GM18526 (cell line): ENCODE results near the gene PRRT2.

ENCODE experiments used
- POLR2A ChIP-seq: IDR thresholded peaks from 3 replicates; pipeline ENCODE4 v1.6.1; 2011; ENCODE audit not compliant: insufficient read length; ENCODE audit errors: extremely low read depth

The PRRT2 gene

DNA sequence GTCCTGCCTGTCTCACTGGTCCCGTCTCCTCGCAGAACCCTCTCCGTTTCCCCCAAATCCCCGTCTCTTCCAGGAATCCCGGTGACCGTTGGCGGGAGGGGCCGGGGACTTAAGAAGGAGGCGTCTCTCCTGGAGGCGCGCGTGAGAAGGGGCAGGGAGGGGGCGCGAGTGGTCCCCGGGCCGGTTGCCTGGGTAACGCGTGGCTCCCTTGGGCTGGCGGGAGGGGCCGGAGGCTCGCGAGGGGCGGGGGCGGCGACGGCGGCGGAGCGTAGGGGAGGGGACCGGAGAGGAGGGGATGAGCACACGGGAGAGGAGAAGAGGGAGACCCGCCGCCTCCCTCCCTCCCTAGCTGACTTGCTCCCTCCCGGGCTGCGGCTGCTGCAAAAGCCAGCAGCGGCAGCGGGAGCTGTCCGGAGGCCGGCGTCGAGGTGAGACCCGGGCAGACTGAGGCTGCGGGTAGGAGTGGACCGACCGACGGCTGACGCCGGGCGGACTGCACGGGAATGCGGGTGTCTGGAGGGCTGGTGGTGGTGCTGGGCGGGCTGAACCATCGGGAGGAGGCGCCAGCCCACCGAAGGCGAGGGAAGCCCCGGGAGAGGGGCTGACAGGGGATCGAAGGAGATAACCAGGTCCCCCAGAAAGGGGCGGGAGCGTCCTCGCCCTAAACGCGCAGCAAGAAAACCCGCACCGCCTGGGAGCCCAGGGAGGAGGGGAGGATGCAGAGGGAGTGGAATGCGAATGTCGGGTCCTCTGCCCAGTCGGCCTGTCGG lies at the start of gene PRRT2:
TSS of gene PRRT2 (plus strand) at position 298 of the 770 bp plus-strand sequence. CDS start 862 bp downstream, outside the sequence.
- no peak for TF ChIP-seq POLR2A

DNA sequence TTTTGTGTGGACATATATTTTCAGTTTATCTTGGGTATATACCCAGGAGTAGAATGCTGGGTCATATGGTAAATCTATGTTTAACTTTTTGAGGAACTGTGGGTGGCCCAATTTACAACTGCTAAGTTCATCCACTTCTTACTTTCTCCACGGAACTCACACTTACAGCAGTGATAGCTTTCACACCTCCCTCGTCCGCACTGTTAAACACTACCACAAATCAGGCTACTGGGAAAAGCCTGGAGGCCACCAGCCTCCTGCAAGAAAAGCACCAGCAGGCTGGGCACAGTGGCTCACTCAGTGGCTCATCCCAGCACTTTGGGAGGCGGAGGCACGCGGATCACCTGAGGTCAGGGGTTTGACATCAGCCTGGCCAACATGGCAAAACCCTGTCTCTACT lies 48.7 kb upstream of the PRRT2 start:
- TF ChIP-seq POLR2A: no peak

DNA sequence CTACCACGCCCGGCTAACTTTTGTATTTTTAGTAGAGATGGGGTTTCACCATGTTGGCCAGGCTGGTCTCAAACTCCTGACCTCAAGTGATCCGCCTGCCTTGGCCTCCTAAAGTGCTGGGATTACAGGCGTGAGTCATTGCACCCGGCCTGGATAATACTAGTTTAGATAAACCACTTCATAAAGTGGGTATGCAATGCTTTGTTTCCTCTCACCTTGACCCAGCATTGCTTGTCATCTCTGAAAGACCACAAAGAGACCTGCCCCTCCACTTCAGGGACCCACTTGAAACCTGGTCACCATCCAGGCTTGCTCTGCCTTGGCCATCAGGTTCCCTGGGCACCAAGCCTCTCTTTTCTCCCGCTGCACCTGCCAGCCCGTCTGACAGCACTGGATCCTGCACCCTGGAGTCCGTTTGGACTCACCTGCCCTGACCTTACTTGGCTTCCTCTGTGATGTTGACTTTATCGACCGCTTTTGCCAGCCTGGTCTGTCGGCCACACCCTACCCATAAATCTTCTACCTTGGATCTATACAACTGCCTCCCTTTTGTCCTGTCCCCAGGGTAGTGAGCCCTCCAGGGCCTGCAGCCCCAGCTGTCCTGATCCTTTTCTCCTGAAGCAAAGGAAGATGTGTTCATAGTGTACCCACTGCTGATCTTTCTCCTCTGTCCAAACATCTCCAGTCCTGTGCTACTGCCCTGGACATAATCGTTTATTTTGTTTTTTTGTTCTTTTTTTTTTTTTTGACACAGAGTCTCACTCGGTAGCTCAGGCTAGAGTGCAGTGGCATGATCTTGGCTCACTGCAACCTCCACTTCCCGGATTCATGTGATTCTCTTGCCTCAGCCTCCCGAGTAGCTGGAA lies 46.6 kb upstream of the PRRT2 start:
- no peak for TF ChIP-seq POLR2A

DNA sequence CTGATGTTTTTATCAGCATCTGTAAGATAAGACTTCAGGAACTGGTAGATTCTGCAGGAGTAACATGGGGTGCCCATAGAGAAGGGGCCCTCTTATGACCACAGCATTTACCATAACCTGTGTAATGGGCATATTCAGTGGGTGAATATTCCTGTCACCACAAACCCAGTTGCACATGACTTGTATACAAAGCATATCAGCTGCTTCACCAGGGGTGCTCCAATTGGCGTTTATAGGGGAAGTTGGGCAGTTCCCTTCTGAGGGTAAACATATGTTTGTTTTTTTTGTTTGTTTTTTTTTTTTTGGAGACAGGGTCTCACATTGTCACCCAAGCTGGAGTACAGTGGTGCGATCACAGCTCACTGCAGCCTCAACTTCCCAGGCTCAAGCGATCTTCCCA lies 45.4 kb upstream of the PRRT2 start:
- no peak for TF ChIP-seq POLR2A

DNA sequence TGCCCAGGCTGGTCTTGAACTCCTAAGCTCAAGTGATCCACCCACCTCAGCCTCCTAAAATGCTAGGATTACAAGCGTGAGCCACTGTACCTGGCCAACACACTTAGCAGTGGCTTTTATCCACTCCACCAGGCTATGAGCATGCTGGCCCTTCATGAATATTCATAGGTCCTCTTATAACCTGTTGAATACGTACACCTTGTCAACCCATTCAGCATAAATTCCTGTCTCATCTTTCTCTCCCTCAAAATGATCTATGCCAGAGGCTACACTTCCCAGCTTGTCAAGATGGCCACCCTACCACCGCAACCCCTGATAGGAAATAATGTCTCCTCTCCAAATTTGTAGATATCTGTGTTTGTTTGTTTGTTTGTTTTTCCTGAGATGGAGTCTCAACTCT lies 44.9 kb upstream of the PRRT2 start:
- no peak for TF ChIP-seq POLR2A

DNA sequence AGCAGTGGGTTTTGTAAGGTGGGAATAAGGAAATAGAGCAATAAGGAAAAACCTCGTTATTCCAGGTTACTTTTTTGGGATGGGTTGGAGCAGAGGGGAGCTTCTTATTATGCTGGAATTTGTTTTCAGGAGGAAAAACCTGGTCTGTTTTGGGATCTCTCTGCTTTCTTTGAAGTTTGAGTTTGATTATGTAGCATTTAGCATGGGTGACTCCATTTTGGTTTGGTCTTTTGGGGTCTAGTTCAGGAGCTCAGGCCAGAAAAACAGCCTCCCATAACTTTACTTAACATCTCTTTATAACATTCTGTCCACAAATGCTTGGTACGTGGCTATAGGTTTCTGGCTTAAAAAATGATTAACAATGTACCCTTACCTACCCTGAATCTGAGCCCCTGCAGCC lies 42.5 kb upstream of the PRRT2 start:
- no peak for TF ChIP-seq POLR2A

DNA sequence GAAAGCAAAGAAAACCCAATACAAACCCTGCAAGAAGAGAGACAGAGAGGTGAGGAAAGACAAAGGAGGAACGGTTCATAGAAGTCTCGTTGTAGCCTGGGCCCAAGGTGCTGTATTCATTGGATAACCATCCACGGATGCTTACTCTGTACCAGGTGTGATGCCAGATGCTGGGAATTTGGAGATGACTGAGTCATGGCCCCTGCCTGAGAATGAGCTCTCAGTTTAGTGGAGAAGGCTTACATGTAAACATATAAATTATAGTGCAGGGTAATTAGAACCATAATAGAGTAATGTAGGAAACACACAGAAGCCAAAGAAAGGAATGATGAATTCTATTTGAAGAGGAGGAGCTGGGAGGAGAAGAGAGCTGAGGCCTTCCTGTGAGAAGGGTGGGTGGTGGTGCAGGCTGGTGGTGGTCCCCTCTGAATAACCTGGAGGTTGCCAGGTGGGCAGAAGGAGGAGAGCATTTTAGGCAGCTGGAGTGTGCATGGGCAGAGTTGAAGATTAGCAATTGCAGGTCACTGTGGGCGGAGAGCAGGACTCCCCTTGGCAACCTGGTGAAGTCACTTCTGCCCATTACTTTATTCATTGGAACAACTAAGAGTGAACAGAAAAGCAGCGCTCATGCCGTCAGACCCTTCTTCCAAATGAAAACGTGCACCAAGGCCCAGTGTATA lies 41.6 kb upstream of the PRRT2 start:
- no peak for TF ChIP-seq POLR2A

DNA sequence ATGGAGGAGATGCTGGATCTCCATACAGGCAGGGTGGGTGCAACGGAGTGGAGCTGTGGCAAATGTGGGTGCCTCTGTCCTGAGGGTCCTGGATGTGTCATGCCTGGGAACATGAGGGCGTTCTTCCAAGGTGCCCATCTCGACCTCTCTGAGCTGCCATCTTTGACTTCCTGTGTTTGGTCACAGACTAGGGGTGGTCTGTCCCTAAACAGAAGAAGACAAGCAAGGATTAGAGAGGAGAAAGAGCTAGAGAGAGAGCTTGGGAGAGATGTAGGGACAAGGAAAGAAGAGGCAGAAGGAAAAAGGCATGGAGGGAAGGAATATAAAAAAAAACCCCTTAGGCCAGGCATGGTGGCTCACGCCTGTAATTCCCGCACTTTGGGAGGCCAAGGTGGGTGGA lies 37.3 kb upstream of the PRRT2 start:
- no peak for TF ChIP-seq POLR2A

DNA sequence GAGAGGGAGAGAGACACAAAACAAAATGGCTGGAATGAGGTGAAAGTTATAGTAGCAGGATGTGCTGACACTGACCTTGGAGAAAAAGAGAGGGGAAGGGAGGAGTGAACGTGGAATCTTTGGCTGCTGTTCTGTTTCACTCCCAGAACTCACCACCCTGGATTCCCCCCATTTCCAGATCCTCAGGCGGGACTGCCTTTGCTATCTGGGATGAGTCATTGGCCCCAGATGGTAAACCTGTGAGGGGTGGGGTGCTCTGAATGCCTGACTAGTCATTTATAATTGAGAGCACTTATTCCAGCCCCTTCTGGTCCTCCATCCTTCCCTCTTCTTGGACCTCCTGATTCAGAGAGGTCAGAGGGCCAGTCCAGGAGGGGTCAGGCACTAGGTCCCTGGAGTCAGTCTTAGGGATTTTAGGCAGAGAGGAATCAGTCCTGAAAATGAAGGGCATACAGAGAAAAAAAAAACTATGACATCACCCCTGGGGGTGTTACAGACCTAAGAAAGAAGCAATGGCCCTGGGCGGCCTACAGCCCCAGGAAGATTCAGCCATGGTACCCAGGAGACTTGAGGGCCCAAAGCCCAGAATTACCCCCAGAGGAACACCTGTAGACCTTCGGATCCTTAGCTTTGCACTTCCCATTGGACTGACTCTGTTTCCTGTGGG lies 36.1 kb upstream of the PRRT2 start:
- TF ChIP-seq POLR2A: no peak

DNA sequence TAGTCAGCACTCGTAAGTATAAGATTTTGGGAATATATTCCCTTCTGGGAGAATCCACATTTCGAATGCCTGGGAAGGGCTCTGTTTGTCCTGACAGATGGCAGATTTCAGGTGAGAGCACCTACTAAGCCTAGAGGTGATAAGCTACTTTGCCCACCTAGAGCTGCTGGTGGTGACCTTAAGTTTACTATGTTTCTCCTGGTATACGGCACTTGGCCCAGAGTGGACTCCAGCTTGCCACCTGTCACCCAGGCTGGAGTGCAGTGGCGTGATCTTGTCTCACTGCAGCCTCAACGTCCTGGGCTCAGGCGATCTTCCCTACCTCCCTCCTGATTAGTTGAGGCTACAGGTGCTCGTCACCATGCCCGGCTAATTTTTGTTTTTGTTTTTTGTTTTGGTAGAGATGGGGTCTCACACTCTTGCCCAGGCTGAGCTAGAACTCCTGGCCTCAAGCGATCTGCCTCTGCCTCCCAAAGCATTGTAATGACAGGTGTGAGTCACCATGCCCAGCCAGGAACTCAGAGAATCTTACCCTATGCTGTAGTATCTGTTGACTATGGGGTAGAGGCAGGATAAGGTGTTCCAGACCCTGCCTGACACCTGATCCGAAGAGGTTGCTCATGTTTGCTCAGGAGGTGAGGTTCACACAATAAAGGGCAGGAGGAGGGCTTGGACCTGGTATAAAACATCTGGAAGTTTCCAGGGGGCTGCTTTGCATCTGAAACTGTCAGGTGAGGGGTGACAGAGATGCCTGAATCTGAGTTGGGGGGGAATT lies 34.2 kb upstream of the PRRT2 start, which contains the start of gene ZG16:
TSS of gene ZG16 (plus strand) at position 681 of the 775 bp plus-strand sequence. CDS start 1,011 bp downstream, outside the sequence.
- TF ChIP-seq POLR2A: no peak

DNA sequence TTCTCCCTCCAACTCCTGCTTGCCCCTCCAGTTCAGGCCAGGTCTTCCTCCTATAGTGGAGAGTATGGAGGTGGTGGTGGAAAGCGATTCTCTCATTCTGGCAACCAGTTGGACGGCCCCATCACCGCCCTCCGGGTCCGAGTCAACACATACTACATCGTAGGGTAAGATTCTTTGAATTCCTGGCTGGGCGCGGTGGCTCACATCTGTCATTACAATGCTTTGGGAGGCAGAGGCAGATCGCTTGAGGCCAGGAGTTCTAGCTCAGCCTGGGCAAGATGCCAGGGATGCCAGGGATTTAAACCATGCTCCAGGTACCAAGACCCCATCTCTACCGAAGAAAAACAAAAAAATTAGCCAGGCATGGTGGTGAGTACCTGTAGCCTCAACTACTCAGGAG lies 32.5 kb upstream of the PRRT2 start:
- no peak for TF ChIP-seq POLR2A

DNA sequence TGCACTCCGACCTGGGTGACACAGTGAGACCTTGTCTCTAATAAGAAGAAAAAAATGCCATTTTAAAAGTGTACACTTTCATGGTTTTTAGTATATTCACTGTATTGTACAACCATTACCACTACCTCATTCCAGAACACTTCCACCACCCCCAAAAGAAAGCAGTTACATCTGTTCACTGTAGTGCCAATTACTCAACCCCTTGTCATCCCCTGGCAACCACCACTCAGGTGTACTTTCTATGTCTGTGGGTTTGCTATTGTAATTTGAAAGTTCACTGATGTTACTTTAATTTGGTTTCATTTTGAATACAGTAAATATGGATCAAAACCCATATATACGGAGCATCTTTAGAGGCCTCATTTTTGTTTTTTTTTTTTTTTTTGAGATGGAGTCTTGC lies 27.8 kb upstream of the PRRT2 start:
- no peak for TF ChIP-seq POLR2A

DNA sequence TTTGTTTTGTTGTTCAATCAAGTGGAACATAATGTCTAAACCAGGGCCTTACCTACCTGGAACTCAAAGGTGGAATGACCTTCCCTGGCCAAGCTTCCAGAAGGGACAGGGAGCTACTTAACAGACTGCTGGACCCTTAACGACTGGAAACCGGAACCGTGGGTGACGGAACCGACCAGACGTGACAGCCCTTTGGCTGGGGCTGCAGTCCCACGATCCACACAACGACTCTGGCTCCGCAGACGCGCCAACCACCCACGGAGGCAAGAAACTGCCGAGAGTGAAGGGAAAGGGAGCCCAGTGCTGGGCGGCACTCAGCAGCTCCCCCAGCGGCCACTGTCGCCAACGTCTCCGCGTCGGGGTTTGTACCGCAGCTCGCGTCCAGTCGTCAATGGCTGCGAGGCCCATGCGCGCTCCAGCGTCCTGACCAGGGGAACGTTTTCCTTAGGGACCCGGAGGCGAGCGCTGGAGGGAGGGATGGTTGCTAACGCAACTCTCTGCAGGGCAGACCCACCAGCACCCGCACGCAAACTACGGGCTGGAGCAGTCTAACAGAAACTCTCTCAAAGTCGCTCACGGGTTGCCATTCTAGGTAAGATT lies 27.0 kb upstream of the PRRT2 start:
- no peak for TF ChIP-seq POLR2A

DNA sequence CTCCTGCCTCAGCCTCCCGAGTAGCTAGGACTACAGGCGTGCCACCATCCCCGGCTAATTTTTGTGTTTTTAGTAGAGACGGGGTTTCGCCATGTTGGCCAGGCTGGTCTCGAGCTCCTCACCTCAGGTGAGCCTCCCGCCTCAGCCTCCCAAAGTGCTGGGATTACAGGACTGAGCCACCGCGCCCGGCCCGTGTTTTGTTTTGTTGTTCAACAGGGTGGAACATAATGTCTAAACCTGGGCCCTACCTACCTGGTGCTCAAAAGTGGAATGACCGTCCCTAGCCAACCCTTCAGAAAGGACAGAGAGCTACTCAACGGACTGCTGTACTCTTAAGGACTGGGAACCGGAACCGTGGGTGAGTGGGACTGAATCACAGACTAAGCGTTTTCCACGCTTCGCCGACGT lies 22.2 kb upstream of the PRRT2 start:
- TF ChIP-seq POLR2A: no peak
